PC-3 (cell line): ENCODE data around the gene AGPS. TPM values are rescaled to one million over a fixed set of nuclear protein-coding genes. Genes with fewer than 3 reads are reported as not detected.
A peak's percentile ranks its signal among the peaks of the same experiment; 100 is the strongest.
"Not testable (repeated sequence)": the region's sequence is repeated elsewhere in the genome, so short reads cannot be mapped to it uniquely, and the experiment has no call there.

Experiments
- ATAC-seq: fragments of 200-7000 bp; cut with Tn5 transposase; 2 replicates; pipeline ENCODE4 v1.9.1; 2020; ENCODE audit warnings: mild to moderate bottlenecking, moderate library complexity
- BruUV-seq: library from RNA; stranded (reverse); fragments of 400-500 nt; replicated peaks from 2 replicates; lab custom pipeline; 2021; lab: Mats Ljungman, UMichigan
- CTCF ChIA-PET: fragments of 300-600 bp; sonication (Branson Sonifier 250); formaldehyde crosslinking; loops from one replicate; lab custom pipeline; 2022; ENCODE audit warnings: antibody characterized with exemption; lab: Charles Lee
- POLR2A ChIA-PET: fragments of 300-600 bp; sonication (Branson Sonifier 250); formaldehyde crosslinking; loops from one replicate; lab custom pipeline; 2022; ENCODE audit warnings: antibody characterized with exemption; ENCODE audit not compliant: unreplicated experiment; lab: Charles Lee
- DNase-seq: peaks from one replicate; pipeline ENCODE4 v3.0.0-alpha.2; 2015
- H2AFZ ChIP-seq: fragments of 300-600 bp; sonication (generic); 2 replicates; pipeline ENCODE4 v1.6.0; 2016; ENCODE audit warnings: antibody characterized with exemption, low read length
- H3F3A ChIP-seq: fragments of 300-600 bp; sonication (generic); one replicate; pipeline ENCODE4 v1.6.0; 2017; ENCODE audit warnings: antibody characterized with exemption, low read length, control low read depth, mild to moderate bottlenecking; ENCODE audit not compliant: unreplicated experiment
- H3K27ac ChIP-seq: fragments of 300-600 bp; sonication (generic); 2 replicates; pipeline ENCODE4 v1.5.1; 2016; ENCODE audit warnings: mild to moderate bottlenecking, low read length
- H3K27me3 ChIP-seq: fragments of 300-600 bp; sonication (generic); 2 replicates; pipeline ENCODE4 v1.6.1; 2016; ENCODE audit warnings: low read length, mixed read lengths
- H3K36me3 ChIP-seq: fragments of 300-600 bp; sonication (generic); 2 replicates; pipeline ENCODE4 v1.6.1; 2016; ENCODE audit warnings: low read depth, mixed run types, low read length, mixed read lengths
- H3K4me1 ChIP-seq: fragments of 300-600 bp; sonication (generic); 2 replicates; pipeline ENCODE4 v1.5.1; 2016; ENCODE audit warnings: low read length; ENCODE audit not compliant: insufficient read depth
- H3K4me2 ChIP-seq: fragments of 300-600 bp; sonication (generic); 2 replicates; pipeline ENCODE4 v1.6.0; 2016; ENCODE audit warnings: low read length
- H3K4me3 ChIP-seq: fragments of 300-600 bp; sonication (generic); 2 replicates; pipeline ENCODE4 v1.5.1; 2016; ENCODE audit warnings: mild to moderate bottlenecking, low read length, mixed read lengths
- H3K79me2 ChIP-seq: fragments of 300-600 bp; sonication (generic); 2 replicates; pipeline ENCODE4 v1.6.1; 2017; ENCODE audit warnings: low read length, mixed read lengths
- H3K9ac ChIP-seq: fragments of 300-600 bp; sonication (generic); 2 replicates; pipeline ENCODE4 v1.6.0; 2016; ENCODE audit warnings: mild to moderate bottlenecking, low read length
- H3K9me2 ChIP-seq: fragments of 300-600 bp; sonication (generic); replicated peaks from 2 replicates; pipeline ENCODE4 v1.6.1; 2016; ENCODE audit warnings: mixed run types, low read length, mixed read lengths
- H3K9me3 ChIP-seq: fragments of 300-600 bp; sonication (generic); 2 replicates; pipeline ENCODE4 v1.6.1; 2016; ENCODE audit warnings: low read length, mixed read lengths
- H4K20me1 ChIP-seq: fragments of 300-600 bp; sonication (generic); 2 replicates; pipeline ENCODE4 v1.6.1; 2016; ENCODE audit warnings: low read length, mixed read lengths
- CTCF ChIP-seq: fragments of 300-600 bp; sonication (generic); conservative IDR thresholded peaks from 2 replicates; pipeline ENCODE4 v1.5.1; 2017; ENCODE audit warnings: antibody characterized with exemption, low read depth, mild to moderate bottlenecking, low read length
- EZH2 ChIP-seq: fragments of 300-600 bp; sonication (generic); IDR thresholded peaks from one replicate; pipeline ENCODE4 v1.6.1; 2017; ENCODE audit warnings: antibody characterized with exemption, mild to moderate bottlenecking, low read length; ENCODE audit not compliant: unreplicated experiment
- EZH2phosphoT487 ChIP-seq: fragments of 300-600 bp; sonication (generic); IDR thresholded peaks from 2 replicates; pipeline ENCODE4 v1.6.1; 2018; ENCODE audit warnings: mild to moderate bottlenecking, antibody characterized with exemption, low read length, borderline replicate concordance
- intact Hi-C: fragments of 100-400 bp; cut with micrococcal nuclease; formaldehyde crosslinking; loops from 2 replicates; pipeline ENCODE4 v1.9.0; 2023
- total RNA-seq: library from RNA; depleted of rRNA; stranded (reverse); fragments of >200 nt; gene quantifications from 2 replicates; pipeline ENCODE4 v1.2.3, GENCODE V29; 2014

AGPS gene
- total RNA-seq, 1 experiment from 2014 or later, result 147 TPM

GRCh38 chr2:177413703-177414102, 21.1 kb downstream of the AGPS start:
- no peaks in the 10 kb centered on the region for H3K9me3 ChIP-seq
- no peaks in the 10 kb centered on the region for H3K9me2 ChIP-seq
- no peak overlapping the region for H3K4me3 ChIP-seq
- no peak overlapping the region for H3K27ac ChIP-seq
- TF ChIP-seq EZH2phosphoT487 (no peak), CTCF (no peak), EZH2 (no peak)
- ChIA-PET POLR2A (no interaction called here), CTCF (no interaction called here)
- peaks cover 95% of the 10 kb centered on the region for H3K79me2 ChIP-seq
- H3F3A ChIP-seq, result no peaks in the 10 kb centered on the region
- H3K9ac ChIP-seq, result no peak overlapping the region
- H3K36me3 ChIP-seq, result no peaks in the 10 kb centered on the region
- intact Hi-C loops, result loop anchor here (10.0 kb wide), 1 partner anchor 311 kb away; no protein-coding TSS in a partner anchor
- BruUV-seq, result no TSS peak
- DNase-seq (no peak), ATAC-seq (no peak; the same call in 1 of the 2 replicates)
- H3K4me2 ChIP-seq, result no peak overlapping the region
- no peak overlapping the region for H2AFZ ChIP-seq
- no peaks in the 10 kb centered on the region; the same call in 1 of the 2 replicates for H4K20me1 ChIP-seq
- H3K4me1 ChIP-seq, result 0 out of 2 replicates have a peak, but pooled peaks cover under 1% of the 10 kb centered on the region
- no peaks in the 10 kb centered on the region for H3K27me3 ChIP-seq

GRCh38 chr2:177419274-177419673, 26.7 kb downstream of the AGPS start:
- no peak for TF ChIP-seq EZH2phosphoT487
- TF ChIP-seq EZH2, result no peak
- no peak for TF ChIP-seq CTCF
- H3K4me1 ChIP-seq, result peaks cover 9% of the 10 kb centered on the region; the same call in 1 of the 2 replicates
- H3K36me3 ChIP-seq, result no peaks in the 10 kb centered on the region
- no TSS peak for BruUV-seq
- H3K4me2 ChIP-seq, result no peak overlapping the region
- no peaks in the 10 kb centered on the region for H3K9me2 ChIP-seq
- ATAC-seq (no peak), DNase-seq (peak; percentile 28)
- H4K20me1 ChIP-seq, result no peaks in the 10 kb centered on the region
- ChIA-PET CTCF (no interaction called here), POLR2A (interaction anchor here (0.6 kb wide), 1 partner anchor 71 kb away, joined by 4 read pairs; no protein-coding TSS in a partner anchor)
- H2AFZ ChIP-seq, result no peak overlapping the region
- no peak overlapping the region for H3K27ac ChIP-seq
- H3K9me3 ChIP-seq, result no peaks in the 10 kb centered on the region
- no peaks in the 10 kb centered on the region for H3K27me3 ChIP-seq
- intact Hi-C loops, result loop anchor here (5.0 to 10.0 kb wide), 3 partner anchors 152 to 306 kb away; no protein-coding TSS in a partner anchor
- no peak overlapping the region for H3K4me3 ChIP-seq
- H3F3A ChIP-seq, result no peaks in the 10 kb centered on the region
- H3K9ac ChIP-seq, result no peak overlapping the region
- H3K79me2 ChIP-seq, result peaks cover 62% of the 10 kb centered on the region

- no peaks in the 10 kb centered on the region for H3K36me3 ChIP-seq
- no peaks in the 10 kb centered on the region for H3K9me3 ChIP-seq
- intact Hi-C loops, result no loop called here
- no peak for ATAC-seq
- no peak overlapping the region for H3K9ac ChIP-seq
- POLR2A ChIA-PET, result no interaction called here
- H3K4me1 ChIP-seq, result peaks cover 9% of the 10 kb centered on the region; the same call in 1 of the 2 replicates
- no peaks in the 10 kb centered on the region for H3K27me3 ChIP-seq
- H2AFZ ChIP-seq, result no peak overlapping the region
- no peaks in the 10 kb centered on the region for H3K9me2 ChIP-seq
- no peaks in the 10 kb centered on the region for H3F3A ChIP-seq
- H4K20me1 ChIP-seq, result no peaks in the 10 kb centered on the region
- peaks cover 57% of the 10 kb centered on the region for H3K79me2 ChIP-seq
- TSS peak; percentile 22 for BruUV-seq
- no peak for DNase-seq
- CTCF ChIA-PET, result no interaction called here
- H3K4me2 ChIP-seq, result no peak overlapping the region
- no peak overlapping the region for H3K27ac ChIP-seq
- H3K4me3 ChIP-seq, result no peak overlapping the region
- TF ChIP-seq EZH2 (no peak), CTCF (no peak), EZH2phosphoT487 (no peak)
Measured at GRCh38 chr2:177422271-177422670, 29.7 kb downstream of the AGPS start.

GRCh38 chr2:177424120-177424519, 31.5 kb downstream of the AGPS start:
- H3F3A ChIP-seq, H3K27ac ChIP-seq, ATAC-seq, DNase-seq, BruUV-seq, H4K20me1 ChIP-seq, H3K4me3 ChIP-seq, CTCF ChIA-PET, H3K4me2 ChIP-seq, H2AFZ ChIP-seq, H3K9me3 ChIP-seq, H3K9ac ChIP-seq, H3K36me3 ChIP-seq, H3K9me2 ChIP-seq, intact Hi-C loops, H3K4me1 ChIP-seq, POLR2A ChIA-PET, H3K27me3 ChIP-seq: not testable (repeated sequence)
- peaks cover 59% of the 10 kb centered on the region for H3K79me2 ChIP-seq
